ENCODE results near the gene DIP2C.
A peak's percentile ranks its signal among the peaks of the same experiment; 100 is the strongest.
"Not testable (repeated sequence)": the region's sequence is repeated elsewhere in the genome, so short reads cannot be mapped to it uniquely, and the experiment has no call there.

Gene DIP2C

DNA sequence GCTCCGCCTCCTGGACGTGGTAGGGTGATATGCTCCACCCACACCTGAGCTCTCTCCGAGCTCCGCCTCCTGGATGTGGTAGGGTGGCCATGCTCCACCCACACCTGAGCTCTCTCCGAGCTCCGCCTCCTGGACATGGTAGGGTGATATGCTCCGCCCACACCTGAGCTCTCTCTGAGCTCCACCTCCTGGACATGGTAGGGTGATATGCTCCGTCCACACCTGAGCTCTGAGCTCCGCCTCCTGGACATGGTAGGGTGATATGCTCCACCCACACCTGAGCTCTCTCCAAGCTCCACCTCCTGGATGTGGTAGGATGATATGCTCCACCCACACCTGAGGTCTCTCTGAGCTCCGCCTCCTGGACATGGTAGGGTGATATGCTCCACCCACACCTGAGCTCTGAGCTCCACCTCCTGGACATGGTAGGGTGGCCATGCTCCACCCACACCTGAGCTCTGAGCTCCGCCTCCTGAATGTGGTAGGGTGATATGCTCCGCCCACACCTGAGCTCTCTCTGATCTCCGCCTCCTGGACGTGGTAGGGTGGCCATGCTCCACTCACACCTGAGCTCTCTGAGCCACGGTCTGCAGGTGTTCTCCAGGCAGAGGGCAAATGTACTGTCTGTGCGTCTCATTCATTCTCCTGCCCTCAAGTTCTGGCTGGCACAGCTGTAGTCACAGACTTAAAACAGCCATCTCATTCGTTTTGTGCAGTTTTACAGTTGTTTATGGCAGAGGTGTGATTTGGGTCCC lies 252.4 kb downstream of the DIP2C start:
- peak; percentile 31 for DNase-seq
- Mint-ChIP-seq H3K27me3 (peaks cover 42% of the 10 kb centered on the region), H3K9me3 (peaks cover 2% of the 10 kb centered on the region), H3K4me1 (peaks cover 42% of the 10 kb centered on the region), H3K36me3 (peaks cover 5% of the 10 kb centered on the region), H3K4me3 (no peak overlapping the region), H3K27ac (peak overlapping the region; percentile 73)
- CTCF ChIA-PET: no interaction called here

DNA sequence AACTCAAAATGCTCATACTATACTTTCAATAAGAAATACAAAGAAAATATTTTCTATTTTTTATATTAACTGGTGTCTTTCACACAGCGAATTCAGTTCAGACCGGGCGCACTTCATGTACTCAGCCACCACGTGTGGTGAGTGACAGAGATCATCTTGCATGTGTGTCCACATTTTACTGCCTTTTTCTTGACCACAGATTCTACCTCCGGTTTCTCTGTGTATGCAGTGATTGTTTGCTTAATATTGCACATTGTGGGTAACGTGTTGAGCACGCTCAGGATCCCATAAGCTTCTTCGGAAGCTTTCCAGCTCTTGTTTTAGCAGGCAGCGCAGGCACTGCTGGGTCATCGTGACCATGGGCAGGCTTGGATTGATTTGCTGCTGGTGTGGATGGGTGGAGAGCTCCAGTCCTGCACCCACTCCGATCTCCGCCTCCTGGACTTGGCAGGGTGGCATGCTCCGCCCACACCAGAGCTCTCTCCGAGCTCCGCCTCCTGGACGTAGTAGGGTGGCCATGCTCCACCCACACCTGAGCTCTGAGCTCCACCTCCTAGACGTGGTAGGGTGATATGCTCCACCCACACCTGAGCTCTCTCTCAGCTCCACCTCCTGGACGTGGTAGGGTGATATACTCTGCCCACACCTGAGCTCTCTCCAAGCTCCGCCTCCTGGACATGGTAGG lies 253.3 kb downstream of the DIP2C start:
- H3K4me1 Mint-ChIP-seq: peaks cover 42% of the 10 kb centered on the region
- CTCF ChIA-PET: no interaction called here

DNA sequence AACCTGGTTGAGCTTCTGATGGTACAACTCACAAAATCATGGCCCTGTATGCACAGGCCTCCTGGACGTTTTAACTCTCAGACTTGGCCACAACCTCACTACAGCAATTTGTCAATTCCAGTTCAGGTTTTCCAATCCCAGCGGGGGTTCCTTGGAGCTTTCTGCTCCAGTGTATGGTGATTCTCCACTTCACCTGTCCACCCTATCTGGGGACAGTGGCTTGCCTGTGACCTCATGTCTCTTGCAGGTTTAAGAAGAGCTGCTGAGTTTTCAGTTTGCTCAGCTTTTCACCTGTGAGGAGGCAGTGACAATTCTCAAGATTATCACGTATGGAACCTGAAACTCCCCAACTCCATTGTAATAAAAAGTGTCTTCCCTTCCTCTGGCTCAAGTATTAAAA lies 254.1 kb downstream of the DIP2C start:
- H3K27ac Mint-ChIP-seq: no peak overlapping the region
- H3K4me1 Mint-ChIP-seq: peaks cover 42% of the 10 kb centered on the region
- peaks cover 2% of the 10 kb centered on the region for H3K9me3 Mint-ChIP-seq
- CTCF ChIA-PET: interaction anchor here (0.6 kb wide), 1 partner anchor 14 kb away, joined by 5 read pairs; no protein-coding TSS in a partner anchor
- H3K4me3 Mint-ChIP-seq: no peak overlapping the region
- DNase-seq: no peak
- peaks cover 31% of the 10 kb centered on the region for H3K27me3 Mint-ChIP-seq
- peaks cover 5% of the 10 kb centered on the region for H3K36me3 Mint-ChIP-seq

More for the DNA sequence above, 253.3 kb downstream of the DIP2C start:
- Mint-ChIP-seq H3K27me3 (peaks cover 35% of the 10 kb centered on the region), H3K27ac (no peak overlapping the region), H3K36me3 (peaks cover 5% of the 10 kb centered on the region), H3K9me3 (peaks cover 2% of the 10 kb centered on the region), H3K4me3 (no peak overlapping the region)
- DNase-seq: no peak

DNA sequence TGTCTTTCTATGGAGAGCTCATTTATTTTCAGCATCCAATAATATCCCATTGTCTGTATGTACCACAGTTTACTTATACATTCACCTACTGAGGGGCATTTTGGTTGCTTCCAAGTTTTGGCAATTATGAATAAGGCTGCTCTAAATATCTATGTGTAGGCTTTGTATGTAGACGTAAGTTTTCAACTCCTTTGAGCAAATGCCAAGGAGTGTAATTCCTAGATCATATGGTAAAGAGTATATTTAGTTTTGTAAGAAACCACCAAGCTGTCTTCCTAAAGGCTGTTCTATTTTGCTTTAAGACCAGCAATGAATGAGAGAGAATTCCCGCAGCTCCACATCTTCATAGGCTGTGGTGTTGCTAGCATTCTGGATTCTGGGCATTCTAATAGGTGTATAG lies 259.8 kb downstream of the DIP2C start:
- no peaks in the 10 kb centered on the region for H3K36me3 Mint-ChIP-seq
- no peak overlapping the region for H3K4me3 Mint-ChIP-seq
- CTCF ChIA-PET: no interaction called here
- no peak overlapping the region for H3K27ac Mint-ChIP-seq
- no peak for DNase-seq
- peaks cover 6% of the 10 kb centered on the region for H3K4me1 Mint-ChIP-seq
- peaks cover 13% of the 10 kb centered on the region for H3K27me3 Mint-ChIP-seq
- H3K9me3 Mint-ChIP-seq: no peaks in the 10 kb centered on the region

DNA sequence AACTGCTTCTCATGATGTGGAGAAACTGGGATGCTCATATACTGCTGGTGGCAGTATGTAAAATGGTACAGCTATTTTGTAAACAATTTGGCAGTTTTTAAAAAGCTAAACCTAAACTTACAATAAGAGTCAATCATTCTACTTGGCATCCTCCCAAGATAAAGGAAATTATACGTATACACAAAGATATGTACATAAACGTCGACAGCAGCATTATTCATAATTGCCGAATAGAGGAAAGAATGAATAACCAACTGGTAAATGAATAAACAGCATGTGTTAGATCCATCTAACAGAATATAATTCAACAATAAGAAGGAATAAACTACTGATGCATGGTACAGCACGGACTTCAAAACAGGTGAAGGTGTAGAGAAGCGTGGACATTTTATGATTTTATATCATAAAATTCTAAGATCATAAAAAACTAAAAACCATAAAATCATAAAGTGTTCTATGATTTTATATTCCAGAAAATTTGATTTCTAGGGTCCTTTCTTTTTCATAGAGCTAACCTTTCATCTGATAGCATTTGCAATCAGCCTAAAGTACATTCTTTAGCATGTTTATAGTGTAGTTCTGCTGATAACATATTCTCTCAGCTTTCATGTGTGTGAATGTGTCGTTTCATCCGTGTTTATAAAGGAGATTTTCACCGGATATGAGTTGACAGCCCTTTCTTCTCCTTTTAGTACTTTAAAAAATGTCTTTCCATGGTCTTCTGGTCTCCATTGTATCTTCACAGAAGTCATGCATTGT lies 261.5 kb downstream of the DIP2C start:
- Mint-ChIP-seq H3K9me3 (no peaks in the 10 kb centered on the region), H3K4me3 (no peak overlapping the region), H3K27me3 (peaks cover 9% of the 10 kb centered on the region), H3K27ac (no peak overlapping the region), H3K4me1 (no peaks in the 10 kb centered on the region), H3K36me3 (no peaks in the 10 kb centered on the region)
- CTCF ChIA-PET: interaction anchor here (1.0 kb wide), 1 partner anchor 12 kb away, joined by 3 read pairs; no protein-coding TSS in a partner anchor
- DNase-seq: no peak

DNA sequence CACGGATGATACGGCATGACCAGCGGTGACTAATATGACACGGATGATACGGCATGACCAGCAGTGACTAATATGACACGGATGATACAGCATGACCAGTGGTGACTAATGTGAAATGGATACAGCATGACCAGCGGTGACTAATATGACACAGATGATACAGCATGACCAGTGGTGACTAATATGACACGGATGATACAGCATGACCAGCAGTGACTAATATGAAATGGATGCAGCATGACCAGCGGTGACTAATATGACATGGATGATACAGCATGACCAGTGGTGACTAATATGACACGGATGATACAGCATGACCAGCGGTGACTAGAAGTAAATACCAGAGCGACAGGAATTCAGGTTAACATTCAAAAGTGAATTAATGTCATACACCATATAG lies 264.1 kb downstream of the DIP2C start:
- H3K27me3 Mint-ChIP-seq, H3K4me1 Mint-ChIP-seq, H3K4me3 Mint-ChIP-seq, H3K36me3 Mint-ChIP-seq, CTCF ChIA-PET, H3K27ac Mint-ChIP-seq, H3K9me3 Mint-ChIP-seq, DNase-seq: not testable (repeated sequence)

DNA sequence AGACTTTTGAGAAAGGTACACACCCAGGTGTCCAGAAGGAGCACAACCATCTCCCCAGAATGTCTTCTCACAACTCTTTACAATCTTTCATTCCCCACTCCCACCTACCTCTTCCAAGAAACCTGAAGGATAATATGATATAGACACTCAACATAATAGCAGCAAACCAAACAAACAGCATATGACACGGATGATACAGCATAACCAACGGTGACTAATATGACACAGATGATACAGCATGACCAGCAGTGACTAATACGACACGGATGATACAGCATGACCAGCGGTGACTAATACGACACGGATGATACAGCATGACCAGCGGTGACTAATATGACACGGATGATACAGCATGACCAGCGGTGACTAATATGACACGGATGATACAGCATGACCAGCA lies 264.7 kb downstream of the DIP2C start:
- H3K4me3 Mint-ChIP-seq, CTCF ChIA-PET, DNase-seq, H3K36me3 Mint-ChIP-seq, H3K9me3 Mint-ChIP-seq, H3K4me1 Mint-ChIP-seq, H3K27me3 Mint-ChIP-seq, H3K27ac Mint-ChIP-seq: not testable (repeated sequence)

DNA sequence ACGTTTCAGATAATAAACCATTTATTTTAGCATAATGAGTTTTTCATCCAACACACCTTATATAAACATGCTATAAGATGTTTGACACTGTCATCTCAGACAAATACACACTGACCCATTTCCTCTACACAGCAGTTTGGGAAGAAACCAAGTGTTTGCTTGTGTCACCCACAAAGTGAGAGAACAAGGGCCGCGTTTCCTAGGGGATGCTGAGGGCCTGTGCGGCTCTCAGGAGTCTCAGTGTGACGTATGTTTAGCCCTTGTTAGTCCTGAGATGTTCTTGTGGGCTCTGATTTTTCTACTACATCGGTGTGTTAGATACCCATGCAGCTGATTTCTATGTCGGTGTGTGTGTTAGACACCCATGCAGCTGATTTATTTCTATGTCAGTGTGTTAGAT lies 266.3 kb downstream of the DIP2C start:
- Mint-ChIP-seq H3K36me3 (no peaks in the 10 kb centered on the region), H3K27me3 (peaks cover 5% of the 10 kb centered on the region), H3K27ac (no peak overlapping the region), H3K4me3 (no peak overlapping the region), H3K4me1 (no peaks in the 10 kb centered on the region), H3K9me3 (no peaks in the 10 kb centered on the region)
- DNase-seq: no peak
- CTCF ChIA-PET: no interaction called here

DNA sequence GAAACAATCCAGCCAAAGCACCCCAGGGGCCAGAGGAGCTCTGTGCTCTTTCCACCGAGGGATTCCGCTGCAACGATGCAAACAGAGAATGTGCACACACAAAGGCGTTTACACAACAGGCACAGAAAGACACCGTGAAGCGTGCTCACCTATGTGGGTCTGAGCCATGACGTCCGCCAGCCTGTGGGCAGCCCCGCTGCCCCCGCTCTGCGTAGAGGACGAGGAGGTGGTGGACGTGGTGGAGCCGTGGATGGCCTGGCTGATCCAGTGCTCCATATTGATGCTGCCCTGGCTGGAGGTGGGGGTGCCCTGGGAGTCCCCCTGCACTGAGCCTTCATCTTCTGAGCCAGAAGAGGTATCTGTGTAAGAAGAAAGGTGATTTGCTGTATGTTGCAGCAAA lies 266.8 kb downstream of the DIP2C start:
- Mint-ChIP-seq H3K27ac (no peak overlapping the region), H3K36me3 (no peaks in the 10 kb centered on the region), H3K27me3 (peaks cover 5% of the 10 kb centered on the region), H3K4me3 (no peak overlapping the region), H3K4me1 (no peaks in the 10 kb centered on the region), H3K9me3 (no peaks in the 10 kb centered on the region)
- DNase-seq: no peak
- CTCF ChIA-PET: no interaction called here

DNA sequence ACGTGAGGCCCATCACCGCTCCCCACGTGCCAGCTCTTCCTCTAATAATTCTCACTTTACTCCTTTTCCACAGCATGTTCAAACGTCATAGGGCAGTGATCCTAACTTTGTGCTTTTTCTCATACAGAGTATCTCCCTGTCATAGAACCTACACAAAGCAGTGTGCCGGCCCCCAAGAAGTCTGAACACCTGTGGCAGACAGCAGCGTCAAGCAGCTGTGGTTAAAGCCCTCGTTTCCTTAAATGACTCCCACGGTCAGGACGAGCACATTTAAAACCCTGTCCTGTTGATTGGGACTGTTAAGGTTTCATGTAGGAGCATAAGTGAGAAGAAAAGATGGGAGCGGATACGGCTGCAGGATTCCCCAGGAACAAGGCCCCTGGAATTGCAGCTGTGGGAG lies 267.2 kb downstream of the DIP2C start:
- Mint-ChIP-seq H3K9me3 (no peaks in the 10 kb centered on the region), H3K27me3 (peaks cover 4% of the 10 kb centered on the region), H3K36me3 (no peaks in the 10 kb centered on the region), H3K4me1 (no peaks in the 10 kb centered on the region), H3K4me3 (no peak overlapping the region), H3K27ac (no peak overlapping the region)
- no peak for DNase-seq
- CTCF ChIA-PET: no interaction called here

DNA sequence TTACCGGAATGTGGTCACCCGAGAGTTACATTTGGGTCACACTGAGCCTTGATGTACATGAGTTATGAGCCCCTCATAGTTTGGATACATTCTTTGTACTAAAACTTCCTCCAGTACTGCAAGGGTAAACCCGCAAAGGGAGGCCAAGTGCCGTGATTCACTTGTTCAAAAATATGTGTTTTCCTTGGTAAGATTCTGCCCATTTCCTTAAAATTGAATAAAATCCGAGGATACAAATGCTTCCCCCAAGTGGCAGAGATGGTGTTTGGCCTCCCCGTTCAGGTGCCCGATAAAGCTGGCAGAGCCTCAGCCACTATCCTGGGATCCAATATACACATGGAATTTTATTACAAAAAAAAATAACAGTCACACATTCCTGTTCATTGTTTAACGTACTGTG lies 268.3 kb downstream of the DIP2C start:
- Mint-ChIP-seq H3K27ac (no peak overlapping the region), H3K4me1 (no peaks in the 10 kb centered on the region), H3K36me3 (no peaks in the 10 kb centered on the region), H3K4me3 (no peak overlapping the region), H3K9me3 (no peaks in the 10 kb centered on the region), H3K27me3 (no peaks in the 10 kb centered on the region)
- DNase-seq: no peak
- CTCF ChIA-PET: no interaction called here

DNA sequence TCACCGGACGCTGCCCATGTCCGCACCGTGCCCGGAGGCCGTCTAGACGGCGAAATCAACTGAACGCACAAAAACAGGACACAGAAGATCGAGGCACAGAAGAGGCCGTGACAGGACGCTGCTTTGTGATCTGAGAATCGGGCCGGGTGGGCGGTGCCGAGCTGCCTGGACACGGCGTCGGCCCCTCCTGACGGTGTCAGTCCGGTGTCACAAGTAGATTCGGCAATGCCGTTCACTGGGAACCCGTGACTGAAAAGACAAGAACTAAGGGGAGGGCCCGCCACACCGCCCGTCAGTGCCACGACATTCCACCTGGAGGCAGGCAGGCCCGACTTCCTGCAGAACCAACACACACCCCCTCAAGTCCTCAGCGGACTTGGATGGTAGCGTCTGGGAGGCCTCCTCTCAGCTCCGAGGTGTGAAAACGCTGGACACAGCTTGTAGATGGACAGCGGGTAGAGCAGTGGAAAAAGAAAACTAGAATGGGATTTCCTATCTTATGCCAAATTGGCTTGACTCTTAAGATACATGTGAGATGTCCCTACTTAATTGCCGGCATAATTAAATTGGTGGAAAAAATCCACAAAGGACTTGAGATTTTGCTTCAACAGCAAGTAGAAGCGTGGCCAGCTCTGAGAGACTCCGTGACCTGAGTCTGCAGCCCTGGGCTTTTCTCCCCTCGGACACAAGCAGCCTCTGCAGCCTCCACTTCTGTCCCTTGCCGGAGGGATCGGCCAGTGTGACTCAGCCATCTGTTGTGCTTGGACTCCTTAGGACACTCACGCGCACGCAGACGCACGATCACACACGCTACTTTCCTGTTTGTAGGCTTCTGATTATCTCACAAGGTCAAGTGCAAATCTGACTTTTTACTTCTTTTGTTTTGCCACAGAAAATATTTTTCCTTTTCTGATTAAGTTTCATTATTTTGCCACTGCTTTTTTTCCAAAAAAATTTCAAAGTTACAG lies 269.0 kb downstream of the DIP2C start:
- no peaks in the 10 kb centered on the region for H3K4me1 Mint-ChIP-seq
- CTCF ChIA-PET: no interaction called here
- no peak for DNase-seq

DNA sequence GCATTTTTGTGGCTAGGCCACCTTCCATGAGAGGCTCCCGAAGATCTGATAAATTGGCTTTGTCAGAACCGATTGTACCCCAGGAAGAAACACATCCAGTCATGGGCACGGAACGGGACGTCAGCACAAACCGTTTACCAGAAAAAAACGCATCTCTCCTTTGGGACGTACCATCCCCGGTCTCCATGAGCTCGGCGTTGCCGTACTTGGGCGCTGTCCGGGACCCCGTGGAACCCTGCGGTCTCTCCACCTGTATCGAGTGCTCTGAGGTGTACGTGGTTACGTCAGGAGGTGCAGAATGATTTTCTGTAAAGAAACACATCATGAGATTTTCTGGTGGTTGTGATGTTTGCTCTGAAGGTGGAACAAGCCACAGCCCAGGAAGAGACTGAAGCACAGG lies 270.6 kb downstream of the DIP2C start:
- H3K9me3 Mint-ChIP-seq: no peaks in the 10 kb centered on the region
- H3K27ac Mint-ChIP-seq: no peak overlapping the region

More for the DNA sequence above, 269.0 kb downstream of the DIP2C start:
- no peaks in the 10 kb centered on the region for H3K36me3 Mint-ChIP-seq
- no peaks in the 10 kb centered on the region for H3K27me3 Mint-ChIP-seq
- H3K4me3 Mint-ChIP-seq: no peak overlapping the region
- no peaks in the 10 kb centered on the region for H3K9me3 Mint-ChIP-seq
- no peak overlapping the region for H3K27ac Mint-ChIP-seq

DNA sequence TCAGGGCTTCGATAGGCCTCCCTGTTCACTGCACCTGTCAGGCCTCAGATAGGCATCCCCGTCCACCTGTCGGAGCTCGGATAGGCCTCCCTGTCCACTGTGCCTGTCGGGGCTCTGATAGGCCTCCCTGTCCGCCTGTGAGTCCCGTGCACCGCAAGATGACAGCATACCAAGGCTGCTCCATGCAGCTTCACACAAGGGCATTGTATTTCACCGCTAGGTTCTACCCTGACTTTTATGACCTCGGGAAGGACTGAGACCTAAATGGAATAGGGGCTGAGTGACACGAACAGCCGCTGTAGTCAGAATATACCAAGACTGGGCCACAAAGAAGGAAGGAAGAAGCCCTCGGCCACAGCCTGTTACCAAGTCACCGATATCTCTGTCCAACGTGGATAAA lies 271.2 kb downstream of the DIP2C start:
- Mint-ChIP-seq H3K9me3 (no peaks in the 10 kb centered on the region), H3K27ac (no peak overlapping the region), H3K27me3 (peaks cover 6% of the 10 kb centered on the region), H3K36me3 (no peaks in the 10 kb centered on the region), H3K4me3 (no peak overlapping the region), H3K4me1 (no peaks in the 10 kb centered on the region)
- DNase-seq: no peak
- CTCF ChIA-PET: no interaction called here

More for the DNA sequence above, 270.6 kb downstream of the DIP2C start:
- H3K4me1 Mint-ChIP-seq: no peaks in the 10 kb centered on the region
- CTCF ChIA-PET: no interaction called here
- H3K4me3 Mint-ChIP-seq: no peak overlapping the region
- H3K27me3 Mint-ChIP-seq: peaks cover under 1% of the 10 kb centered on the region
- DNase-seq: no peak
- no peaks in the 10 kb centered on the region for H3K36me3 Mint-ChIP-seq

Measured in activated naive CD4-positive, alpha-beta T cell treated with anti-CD3 and anti-CD28 coated beads, Interleukin-2, amount 10 ng/mL, durations not matched to agents 7 days and 5 days (primary cell).